H9 (cell line): Measurements from ENCODE around the gene BSDC1. TPM values are rescaled to one million over a fixed set of nuclear protein-coding genes. Genes with fewer than 3 reads are reported as not detected.

Experiments used
- DNase-seq: peaks from one replicate; pipeline ENCODE4 v3.0.0-alpha.2; 2017
- H2AFZ ChIP-seq: one replicate; pipeline ENCODE4 v1.6.1; 2013; ENCODE audit warnings: mild to moderate bottlenecking, low read length, control low read depth, moderate library complexity
- H2AK5ac ChIP-seq: 2 replicates; pipeline ENCODE4 v1.6.1; 2013; ENCODE audit warnings: low read length, control low read depth, mixed read lengths; ENCODE audit not compliant: insufficient read length
- H2BK120ac ChIP-seq: one replicate; pipeline ENCODE4 v1.6.1; 2013; ENCODE audit warnings: low read depth, mild to moderate bottlenecking, low read length, control low read depth, inconsistent platforms; ENCODE audit not compliant: poor library complexity, severe bottlenecking
- H2BK12ac ChIP-seq: 2 replicates; pipeline ENCODE4 v1.6.1; 2013; ENCODE audit warnings: low read length, control low read depth, mixed read lengths, low read depth; ENCODE audit not compliant: insufficient read length
- H2BK15ac ChIP-seq: 2 replicates; pipeline ENCODE4 v1.6.1; 2013; ENCODE audit warnings: low read depth, low read length, control low read depth
- H2BK20ac ChIP-seq: one replicate; pipeline ENCODE4 v1.6.1; 2013; ENCODE audit warnings: low read depth, mild to moderate bottlenecking, low read length, control low read depth, inconsistent platforms; ENCODE audit not compliant: poor library complexity, severe bottlenecking
- H2BK5ac ChIP-seq: 2 replicates; pipeline ENCODE4 v1.6.1; 2013; ENCODE audit warnings: low read length, control low read depth, mixed read lengths; ENCODE audit not compliant: insufficient read length
- H3K14ac ChIP-seq: 2 replicates; pipeline ENCODE4 v1.6.1; 2013; ENCODE audit warnings: low read length, control low read depth; ENCODE audit not compliant: insufficient read depth
- H3K18ac ChIP-seq: 2 replicates; pipeline ENCODE4 v1.6.1; 2013; ENCODE audit warnings: low read depth, mild to moderate bottlenecking, mixed read lengths, low read length, control low read depth; ENCODE audit not compliant: insufficient read length
- H3K23ac ChIP-seq: 2 replicates; pipeline ENCODE4 v1.6.1; 2013; ENCODE audit warnings: low read length, control low read depth, mixed read lengths, low read depth; ENCODE audit not compliant: insufficient read length
- H3K23me2 ChIP-seq: 2 replicates; pipeline ENCODE4 v1.6.1; 2013; ENCODE audit warnings: low read depth, mild to moderate bottlenecking, mixed read lengths, low read length, control low read depth; ENCODE audit not compliant: insufficient read length, poor library complexity, severe bottlenecking
- H3K27ac ChIP-seq: 2 replicates; pipeline ENCODE4 v1.5.1; 2013; ENCODE audit warnings: low read length, control low read depth, mixed read lengths, low read depth; ENCODE audit not compliant: insufficient read length
- H3K27me3 ChIP-seq: 2 replicates; pipeline ENCODE4 v1.6.1; 2013; ENCODE audit warnings: low read length, control low read depth, inconsistent platforms; ENCODE audit not compliant: insufficient read depth
- H3K4ac ChIP-seq: 2 replicates; pipeline ENCODE4 v1.6.1; 2013; ENCODE audit warnings: low read depth, mild to moderate bottlenecking, control low read depth, inconsistent platforms, low read length, moderate library complexity
- H3K4me1 ChIP-seq: 2 replicates; pipeline ENCODE4 v1.6.1; 2013; ENCODE audit warnings: low read length, control low read depth, inconsistent platforms; ENCODE audit not compliant: insufficient read depth
- H3K4me2 ChIP-seq: 2 replicates; pipeline ENCODE4 v1.6.1; 2013; ENCODE audit warnings: low read length, control low read depth, mixed read lengths; ENCODE audit not compliant: insufficient read length, insufficient read depth
- H3K56ac ChIP-seq: 2 replicates; pipeline ENCODE4 v1.6.1; 2013; ENCODE audit warnings: low read depth, mild to moderate bottlenecking, mixed read lengths, low read length, control low read depth; ENCODE audit not compliant: insufficient read length
- H3K79me1 ChIP-seq: 2 replicates; pipeline ENCODE4 v1.6.1; 2013; ENCODE audit warnings: low read depth, mild to moderate bottlenecking, moderate library complexity, low read length, control low read depth, inconsistent platforms; ENCODE audit not compliant: insufficient read depth, poor library complexity, severe bottlenecking
- H3K79me2 ChIP-seq: 2 replicates; pipeline ENCODE4 v1.6.1; 2013; ENCODE audit warnings: low read length, control low read depth, inconsistent platforms; ENCODE audit not compliant: insufficient read depth
- H3K9ac ChIP-seq: 2 replicates; pipeline ENCODE4 v1.6.1; 2013; ENCODE audit warnings: low read length, control low read depth, mixed read lengths; ENCODE audit not compliant: insufficient read length; ENCODE audit errors: extremely low read depth
- H3K9me3 ChIP-seq: one replicate; pipeline ENCODE4 v1.6.1; 2013; ENCODE audit warnings: low read depth, low read length, inconsistent platforms; ENCODE audit not compliant: control insufficient read depth
- H3T11ph ChIP-seq: one replicate; pipeline ENCODE4 v1.6.1; 2013; ENCODE audit warnings: mild to moderate bottlenecking, low read length, control low read depth, inconsistent platforms
- H4K20me1 ChIP-seq: one replicate; pipeline ENCODE4 v1.6.1; 2013; ENCODE audit not compliant: control insufficient read depth, insufficient read length, insufficient read depth
- H4K5ac ChIP-seq: 2 replicates; pipeline ENCODE4 v1.6.1; 2013; ENCODE audit warnings: low read depth, mild to moderate bottlenecking, mixed read lengths, low read length, control low read depth; ENCODE audit not compliant: insufficient read length
- H4K8ac ChIP-seq: replicated peaks from 2 replicates; pipeline ENCODE4 v1.6.1; 2013; ENCODE audit warnings: low read length, control low read depth, mixed read lengths, low read depth; ENCODE audit not compliant: insufficient read length
- H4K91ac ChIP-seq: 2 replicates; pipeline ENCODE4 v1.6.1; 2013; ENCODE audit warnings: low read depth, mild to moderate bottlenecking, moderate library complexity, mixed read lengths, low read length, control low read depth; ENCODE audit not compliant: insufficient read length
- H3K27ac Mint-ChIP-seq, 3 experiments: 2 replicates in 2 of 3; 3 replicates in 1 of 3; pipeline ENCODE4 v1.8.0; 2020 to 2021; ENCODE audit warnings: mixed read lengths in 3 of 3, mild to moderate bottlenecking in 1 of 3, moderate library complexity in 1 of 3
- H3K27me3 Mint-ChIP-seq: 2 replicates; pipeline ENCODE4 v1.8.0; 2021; ENCODE audit warnings: low read depth, mild to moderate bottlenecking, moderate library complexity, mixed read lengths
- H3K36me3 Mint-ChIP-seq, 3 experiments: 2 replicates in 2 of 3; 3 replicates in 1 of 3; pipeline ENCODE4 v1.8.0; 2020 to 2021; ENCODE audit warnings: low read depth in 3 of 3, mixed read lengths in 3 of 3; ENCODE audit not compliant: insufficient read depth in 1 of 3
- H3K4me1 Mint-ChIP-seq, 2 experiments: 2 replicates each; pipeline ENCODE4 v1.8.0; 2020; ENCODE audit warnings: mixed read lengths in 2 of 2
- H3K4me3 Mint-ChIP-seq, 2 experiments: 2 replicates in 1 of 2; 3 replicates in 1 of 2; pipeline ENCODE4 v1.8.0; 2020 to 2021; ENCODE audit warnings: mild to moderate bottlenecking in 2 of 2, mixed read lengths in 2 of 2, moderate library complexity in 1 of 2
- H3K9me3 Mint-ChIP-seq, 2 experiments: 2 replicates in 1 of 2; 3 replicates in 1 of 2; pipeline ENCODE4 v1.8.0; 2020; ENCODE audit warnings: mild to moderate bottlenecking in 2 of 2, mixed read lengths in 2 of 2, moderate library complexity in 1 of 2
- WGBS: extraction: QIAGEN DNeasy Blood & Tissue Kit; methylation state at CpG from one replicate; pipeline ENCODE4 v1.1.7; 2013; ENCODE audit warnings: missing lambda C conversion rate, low lambda C conversion rate, mixed read lengths; ENCODE audit not compliant: insufficient read length; ENCODE audit errors: extremely low coverage; 5-methylcytosine and 5-hydroxymethylcytosine counted together
- total RNA-seq: library from RNA; stranded (reverse); gene quantifications from 2 replicates; pipeline ENCODE4 v1.2.1, GENCODE V29; 2021
- TF ChIP-seq, protein P1 (sequence below): fragments of 200-600 bp; sonication (generic); conservative IDR thresholded peaks from 3 replicates; pipeline ENCODE4 v1.8.0; 2021; ENCODE audit warnings: antibody characterized with exemption, mild to moderate bottlenecking

Gene BSDC1
- total RNA-seq, 1 experiment from 2014 or later: 52.6 TPM

- H3K4me3 Mint-ChIP-seq: peak overlapping the region; percentile 100
- H3K4me1 Mint-ChIP-seq: peaks cover 14 to 15% of the 10 kb centered on the region in 2 experiments
- peak overlapping the region; percentile 18 for H3K9ac ChIP-seq
- no peak overlapping the region for H2BK5ac ChIP-seq
- no peaks in the 10 kb centered on the region for H3K27me3 Mint-ChIP-seq
- H4K20me1 ChIP-seq: no peaks in the 10 kb centered on the region
- H4K8ac ChIP-seq: no peak overlapping the region
- H3K23ac ChIP-seq: no peak overlapping the region
- no peak overlapping the region for H2AK5ac ChIP-seq
- peaks cover 4% of the 10 kb centered on the region for H3K23me2 ChIP-seq
- no peak overlapping the region for H2BK20ac ChIP-seq
- H2BK12ac ChIP-seq: no peak overlapping the region
- H3K9me3 ChIP-seq: no peaks in the 10 kb centered on the region
- H4K91ac ChIP-seq: no peak overlapping the region
- H3K4me2 ChIP-seq: peak overlapping the region; percentile 83
- H3K36me3 Mint-ChIP-seq: peaks cover 10 to 22% (median 17%) of the 10 kb centered on the region in 3 experiments
- H3K79me1 ChIP-seq: peaks cover 5% of the 10 kb centered on the region
- H3K27me3 ChIP-seq: no peaks in the 10 kb centered on the region
- no peak overlapping the region for H2BK15ac ChIP-seq
- H3K9me3 Mint-ChIP-seq: peaks cover 4 to 8% of the 10 kb centered on the region in 2 experiments; a peak in 4 of 5 replicates
- H3K79me2 ChIP-seq: no peaks in the 10 kb centered on the region; the same call in 1 of the 2 replicates
- H4K5ac ChIP-seq: no peak overlapping the region
- TF ChIP-seq, protein P1, sequence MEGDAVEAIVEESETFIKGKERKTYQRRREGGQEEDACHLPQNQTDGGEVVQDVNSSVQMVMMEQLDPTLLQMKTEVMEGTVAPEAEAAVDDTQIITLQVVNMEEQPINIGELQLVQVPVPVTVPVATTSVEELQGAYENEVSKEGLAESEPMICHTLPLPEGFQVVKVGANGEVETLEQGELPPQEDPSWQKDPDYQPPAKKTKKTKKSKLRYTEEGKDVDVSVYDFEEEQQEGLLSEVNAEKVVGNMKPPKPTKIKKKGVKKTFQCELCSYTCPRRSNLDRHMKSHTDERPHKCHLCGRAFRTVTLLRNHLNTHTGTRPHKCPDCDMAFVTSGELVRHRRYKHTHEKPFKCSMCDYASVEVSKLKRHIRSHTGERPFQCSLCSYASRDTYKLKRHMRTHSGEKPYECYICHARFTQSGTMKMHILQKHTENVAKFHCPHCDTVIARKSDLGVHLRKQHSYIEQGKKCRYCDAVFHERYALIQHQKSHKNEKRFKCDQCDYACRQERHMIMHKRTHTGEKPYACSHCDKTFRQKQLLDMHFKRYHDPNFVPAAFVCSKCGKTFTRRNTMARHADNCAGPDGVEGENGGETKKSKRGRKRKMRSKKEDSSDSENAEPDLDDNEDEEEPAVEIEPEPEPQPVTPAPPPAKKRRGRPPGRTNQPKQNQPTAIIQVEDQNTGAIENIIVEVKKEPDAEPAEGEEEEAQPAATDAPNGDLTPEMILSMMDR: no peak
- peak overlapping the region in 1 of 3 experiments; percentile 100; a peak in 3 of 7 replicates for H3K27ac Mint-ChIP-seq
- H3T11ph ChIP-seq: no peak overlapping the region
- WGBS: no CpG with 5 or more reads among the region's 1 CpG
- H3K56ac ChIP-seq: no peak overlapping the region
- H3K4me1 ChIP-seq: peaks cover 5% of the 10 kb centered on the region; the same call in 1 of the 2 replicates
- no peak overlapping the region for H3K14ac ChIP-seq
- no peak overlapping the region for H3K4ac ChIP-seq
- H3K18ac ChIP-seq: no peak overlapping the region
- H2AFZ ChIP-seq: no peak overlapping the region
- H3K27ac ChIP-seq: no peak overlapping the region
- no peak for DNase-seq
- no peak overlapping the region for H2BK120ac ChIP-seq
These were observed 1.1 kb downstream of the BSDC1 start for GRCh38 chr1:32393136-32393535.
